Esophagus muscularis mucosa (tissue), 3 donors: ENCODE results near the gene MRC2.

Experiments used
- POLR2A ChIP-seq: fragments of 450-650 bp; IDR thresholded peaks from one replicate; pipeline ENCODE4 v1.6.1; 2017; ENCODE audit warnings: antibody characterized with exemption, moderate library complexity, mild to moderate bottlenecking, low read depth
- TF ChIP-seq, protein P1 (sequence below), 3 experiments: fragments of 200-600 bp in 2 of 3; fragments of 450-650 bp in 1 of 3; sonication (generic) in 2 of 3; IDR thresholded peaks; one replicate each; pipeline ENCODE4 v1.5.1; 2017 to 2019; ENCODE audit warnings: antibody characterized with exemption in 3 of 3, mild to moderate bottlenecking in 2 of 3, moderate library complexity in 1 of 3

DNA sequence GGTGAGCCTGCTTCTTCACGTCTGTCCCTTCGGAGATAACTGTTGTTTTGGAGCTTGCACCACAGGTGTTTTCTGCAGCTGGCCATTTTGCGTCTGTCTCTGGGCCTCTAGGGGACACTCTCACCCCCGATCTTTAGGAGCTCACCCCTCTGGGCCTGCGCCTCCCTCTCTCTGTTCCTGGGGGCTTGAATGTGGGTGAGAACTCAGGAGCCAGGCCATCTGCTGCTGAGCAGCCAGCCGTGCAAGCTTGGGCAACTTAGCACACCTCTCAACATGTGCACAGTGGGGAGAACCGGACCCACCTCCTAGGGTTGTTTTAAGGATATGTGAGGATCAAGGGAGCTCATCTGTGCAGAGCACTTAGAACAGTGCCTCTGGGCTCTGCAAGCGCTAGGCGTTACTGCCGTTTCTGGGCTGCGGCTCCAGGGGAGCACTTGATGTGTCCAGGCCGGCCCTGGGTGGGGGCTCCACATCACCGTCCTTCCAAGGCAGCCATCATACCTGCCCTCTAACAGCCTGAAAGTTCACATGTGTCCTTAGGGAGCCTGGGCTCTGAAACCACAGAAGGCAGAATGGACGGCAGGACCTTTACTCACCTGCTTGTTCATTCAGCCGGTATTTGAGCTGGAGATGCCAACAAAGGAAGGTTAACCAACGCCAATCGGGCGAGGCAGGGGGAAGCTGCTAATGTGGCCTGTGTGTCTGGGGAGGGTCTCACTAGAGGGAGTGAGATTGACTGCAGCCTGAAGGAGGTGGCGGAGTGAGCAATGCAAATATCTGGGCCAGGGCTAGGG is 66.3 kb downstream of the MRC2 start:
- no peak for TF ChIP-seq POLR2A
- TF ChIP-seq, protein P1, sequence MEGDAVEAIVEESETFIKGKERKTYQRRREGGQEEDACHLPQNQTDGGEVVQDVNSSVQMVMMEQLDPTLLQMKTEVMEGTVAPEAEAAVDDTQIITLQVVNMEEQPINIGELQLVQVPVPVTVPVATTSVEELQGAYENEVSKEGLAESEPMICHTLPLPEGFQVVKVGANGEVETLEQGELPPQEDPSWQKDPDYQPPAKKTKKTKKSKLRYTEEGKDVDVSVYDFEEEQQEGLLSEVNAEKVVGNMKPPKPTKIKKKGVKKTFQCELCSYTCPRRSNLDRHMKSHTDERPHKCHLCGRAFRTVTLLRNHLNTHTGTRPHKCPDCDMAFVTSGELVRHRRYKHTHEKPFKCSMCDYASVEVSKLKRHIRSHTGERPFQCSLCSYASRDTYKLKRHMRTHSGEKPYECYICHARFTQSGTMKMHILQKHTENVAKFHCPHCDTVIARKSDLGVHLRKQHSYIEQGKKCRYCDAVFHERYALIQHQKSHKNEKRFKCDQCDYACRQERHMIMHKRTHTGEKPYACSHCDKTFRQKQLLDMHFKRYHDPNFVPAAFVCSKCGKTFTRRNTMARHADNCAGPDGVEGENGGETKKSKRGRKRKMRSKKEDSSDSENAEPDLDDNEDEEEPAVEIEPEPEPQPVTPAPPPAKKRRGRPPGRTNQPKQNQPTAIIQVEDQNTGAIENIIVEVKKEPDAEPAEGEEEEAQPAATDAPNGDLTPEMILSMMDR (IDR thresholded peaks at IDR 0.05) = no peak
